HepG2 (cell line): ENCODE measurements around the gene CDC23. TPM values are rescaled to one million over a fixed set of nuclear protein-coding genes. Genes with fewer than 3 reads are reported as not detected.

Experiments used
- CBX1 ChIP-seq: IDR thresholded peaks from one replicate; pipeline ENCODE4 v1.6.1; 2016; ENCODE audit warnings: antibody characterized with exemption, low read depth
- CTCF ChIP-seq: sonication (generic); formaldehyde crosslinking; IDR thresholded peaks from 2 replicates; pipeline ENCODE4 v1.5.0; 2020; ENCODE audit warnings: mild to moderate bottlenecking, missing genetic modification reagents, moderate library complexity
- ESRRA ChIP-seq: sonication (generic); formaldehyde crosslinking; IDR thresholded peaks from 2 replicates; pipeline ENCODE4 v1.5.1; 2020; ENCODE audit warnings: mild to moderate bottlenecking, low read depth, missing genetic modification reagents
- IRF9 ChIP-seq: sonication (generic); formaldehyde crosslinking; IDR thresholded peaks from 2 replicates; pipeline ENCODE4 v1.8.0; 2022; ENCODE audit warnings: missing genetic modification reagents, mild to moderate bottlenecking, borderline replicate concordance
- ISL2 ChIP-seq: sonication (generic); formaldehyde crosslinking; IDR thresholded peaks from 2 replicates; pipeline ENCODE4 v1.5.0; 2020; ENCODE audit warnings: missing genetic modification reagents
- MAX ChIP-seq: IDR thresholded peaks from 2 replicates; pipeline ENCODE4 v1.6.1; 2012; ENCODE audit warnings: inconsistent platforms
- MTA3 ChIP-seq: sonication (generic); formaldehyde crosslinking; IDR thresholded peaks from 2 replicates; pipeline ENCODE4 v1.4.0; 2020; ENCODE audit warnings: missing genetic modification reagents
- NONO ChIP-seq, 2 experiments: fragments of 450-650 bp in 1 of 2; sonication (generic) in 1 of 2; formaldehyde crosslinking in 1 of 2; IDR thresholded peaks in 1 of 2; conservative IDR thresholded peaks in 1 of 2; 2 replicates each; pipeline versions ENCODE4 v1.6.1 to v1.8.0; 2017 to 2022; ENCODE audit warnings: mild to moderate bottlenecking in 1 of 2, missing genetic modification reagents in 1 of 2, moderate library complexity in 1 of 2
- PHF21A ChIP-seq: sonication (generic); formaldehyde crosslinking; IDR thresholded peaks from 2 replicates; pipeline ENCODE4 v1.5.0; 2020; ENCODE audit warnings: mild to moderate bottlenecking, missing genetic modification reagents
- PLSCR1 ChIP-seq: sonication (generic); formaldehyde crosslinking; IDR thresholded peaks from 2 replicates; pipeline ENCODE4 v1.5.0; 2020; ENCODE audit warnings: missing genetic modification reagents, mild to moderate bottlenecking, borderline replicate concordance
- POLR2G ChIP-seq: fragments of 200-400 bp; formaldehyde crosslinking; IDR thresholded peaks from 2 replicates; pipeline ENCODE4 v1.6.1; 2018; ENCODE audit warnings: mild to moderate bottlenecking, low read depth, low read length, moderate library complexity
- TSC22D2 ChIP-seq: sonication (generic); formaldehyde crosslinking; IDR thresholded peaks from 2 replicates; pipeline ENCODE4 v1.5.1; 2020; ENCODE audit warnings: missing genetic modification reagents, mild to moderate bottlenecking, borderline replicate concordance
- U2AF2 ChIP-seq: fragments of 200-400 bp; formaldehyde crosslinking; IDR thresholded peaks from 2 replicates; pipeline ENCODE4 v1.6.1; 2017; ENCODE audit warnings: low read depth, mild to moderate bottlenecking, low read length
- ZBED4 ChIP-seq: sonication (generic); formaldehyde crosslinking; IDR thresholded peaks from 2 replicates; pipeline ENCODE4 v1.4.0; 2020; ENCODE audit warnings: missing genetic modification reagents, borderline replicate concordance
- ZNF160 ChIP-seq: sonication (generic); formaldehyde crosslinking; IDR thresholded peaks from 2 replicates; pipeline ENCODE4 v1.8.0; 2022; ENCODE audit warnings: mild to moderate bottlenecking, inconsistent platforms, missing genetic modification reagents
- ZNF24 ChIP-seq: fragments of 450-650 bp; IDR thresholded peaks from 2 replicates; pipeline ENCODE4 v1.6.1; 2017; ENCODE audit warnings: antibody characterized with exemption, mild to moderate bottlenecking
- ZNF343 ChIP-seq: sonication (generic); formaldehyde crosslinking; IDR thresholded peaks from 2 replicates; pipeline ENCODE4 v1.4.0; 2020; ENCODE audit warnings: mild to moderate bottlenecking, missing genetic modification reagents
- ZNF850 ChIP-seq: sonication (generic); formaldehyde crosslinking; conservative IDR thresholded peaks from 2 replicates; pipeline ENCODE4 v1.9.0; 2021; ENCODE audit warnings: mild to moderate bottlenecking, missing genetic modification reagents
- polyA plus RNA-seq, 8 experiments: library from polyadenylated mRNA; depleted of rRNA in 3 of 8; stranded (reverse) in 7 of 8; unstranded in 1 of 8; fragments of >200 nt; fragmentation: Illumina TruSeq in 4 of 8; extraction: Trizol in 4 of 8; gene quantifications; 2 replicates each; pipeline versions ENCODE4 v1.2.1 to v1.2.3, GENCODE V29; 2011 to 2016; ENCODE audit warnings: low read depth in 4 of 8, missing spikeins in 1 of 8, mixed read lengths in 1 of 8; ENCODE audit not compliant: insufficient read depth in 1 of 8
- total RNA-seq, 5 experiments: library from RNA; depleted of rRNA; stranded (reverse); fragments of >200 nt; fragmentation: Illumina TruSeq; extraction: Trizol; gene quantifications; 2 replicates each; pipeline ENCODE4 v1.2.3, GENCODE V29; 2016; ENCODE audit warnings: low read depth in 1 of 5
- TF ChIP-seq, protein P1 (sequence below): sonication (generic); formaldehyde crosslinking; IDR thresholded peaks from 2 replicates; pipeline ENCODE4 v1.4.0; 2020; ENCODE audit warnings: missing genetic modification reagents, low read depth, mild to moderate bottlenecking, borderline replicate concordance
- TF ChIP-seq, protein P2 (sequence below): sonication (generic); formaldehyde crosslinking; IDR thresholded peaks from 2 replicates; pipeline ENCODE4 v1.8.1; 2023; ENCODE audit warnings: mild to moderate bottlenecking, missing genetic modification reagents, borderline replicate concordance

The CDC23 gene
- total and polyA plus RNA-seq, 2 of the 13 experiments (the other 11 are each of a cell fraction or from before 2014, with no cell fraction given): 38.3 to 47.7 TPM

DNA sequence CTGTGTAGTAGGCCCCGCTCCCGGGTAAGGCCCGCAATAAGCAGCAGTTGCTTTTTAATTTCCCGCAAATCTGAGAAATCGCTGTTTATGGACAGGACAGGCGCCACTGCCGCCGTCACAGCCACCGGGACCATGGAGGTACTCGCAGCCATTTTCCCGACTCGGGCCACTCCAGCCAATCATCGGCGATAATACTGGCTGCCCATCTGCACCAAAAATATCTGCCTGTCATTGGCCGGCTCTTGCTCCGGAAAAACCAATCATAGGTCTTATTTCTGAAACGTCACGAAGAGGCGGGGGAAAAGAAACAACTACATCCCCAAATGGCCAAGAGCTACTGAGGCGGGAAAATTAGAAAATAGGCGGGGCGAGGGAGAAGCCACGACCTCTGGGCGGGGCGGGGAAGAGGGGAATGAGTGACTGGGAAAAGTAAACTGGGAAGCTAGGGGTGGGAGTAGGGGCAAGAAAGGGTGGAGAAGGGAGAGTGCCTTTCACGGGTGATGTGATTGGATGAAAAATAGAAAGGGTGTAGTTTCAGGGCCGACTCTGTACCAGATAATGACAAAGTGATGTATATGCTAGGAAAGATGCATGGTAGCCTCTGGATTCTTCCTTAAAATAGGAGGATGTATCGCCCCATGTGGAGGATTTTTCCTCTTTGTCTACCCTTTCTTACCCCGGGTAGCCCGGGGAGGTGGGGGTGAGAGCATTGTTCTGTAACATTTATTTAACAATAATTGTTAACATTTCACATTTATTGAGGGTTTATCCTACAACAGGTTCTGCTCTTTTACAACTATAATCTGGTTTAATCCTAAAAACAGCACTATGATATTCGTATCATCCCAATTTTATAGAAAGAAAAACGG, at the start of gene CDC23 (continued):
- TF ChIP-seq CTCF (no peak), ZBED4 (CRISPR knock-in tag) (no peak), ZNF850 (no peak), CBX1 (no peak), ZNF160 (no peak), PLSCR1 (CRISPR knock-in tag) (no peak), PHF21A (no peak; the same call in 1 of the 2 replicates), MTA3 (CRISPR knock-in tag) (no peak), ESRRA (CRISPR knock-in tag) (no peak), TSC22D2 (CRISPR knock-in tag) (no peak), NONO (IDR thresholded peaks at IDR 0.05) (no peak), NONO (CRISPR knock-in tag; conservative IDR thresholded peaks at IDR 0.05) (peak; percentile 68), ZNF343 (CRISPR knock-in tag) (0 out of 2 replicates have a peak, but pooled peaks have one; percentile 19), ISL2 (CRISPR knock-in tag) (peak; percentile 57), ZNF24 (no peak), IRF9 (no peak), U2AF2 (no peak), MAX (peak; percentile 54), POLR2G (peak; percentile 87)
- TF ChIP-seq, protein P1, sequence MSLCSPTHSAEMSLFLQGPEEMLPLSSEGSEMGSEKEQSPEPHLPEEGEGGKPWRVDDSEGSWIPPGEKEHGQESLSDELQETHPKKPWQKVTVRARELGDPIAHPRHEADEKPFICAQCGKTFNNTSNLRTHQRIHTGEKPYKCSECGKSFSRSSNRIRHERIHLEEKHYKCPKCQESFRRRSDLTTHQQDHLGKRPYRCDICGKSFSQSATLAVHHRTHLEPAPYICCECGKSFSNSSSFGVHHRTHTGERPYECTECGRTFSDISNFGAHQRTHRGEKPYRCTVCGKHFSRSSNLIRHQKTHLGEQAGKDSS: no peak
- TF ChIP-seq, protein P2, sequence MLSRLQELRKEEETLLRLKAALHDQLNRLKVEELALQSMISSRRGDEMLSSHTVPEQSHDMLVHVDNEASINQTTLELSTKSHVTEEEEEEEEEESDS (CRISPR knock-in tag): no peak
